ENCODE results near the gene CHD3. TPM values are rescaled to one million over a fixed set of nuclear protein-coding genes. Genes with fewer than 3 reads are reported as not detected.

The CHD3 gene
- total RNA-seq, 2 donors from 2014 or later, result 80.6 to 171 TPM

- Histone ChIP-seq H3K4me3 (no peak overlapping the region), H3K27me3 (replicated peaks; ENCODE audit: insufficient read depth) (no peaks in the 10 kb centered on the region), H3K4me1 (ENCODE audit: control insufficient read depth in 1 of 2, low read depth in 2 of 2) (no peaks in the 10 kb centered on the region), H3K27ac (no peak overlapping the region), H3K9me3 (no peaks in the 10 kb centered on the region), H3K36me3 (peaks cover 65% of the 10 kb centered on the region)
- no peak for TF ChIP-seq CTCF (IDR thresholded peaks at IDR 0.05)
- DNase-seq (ENCODE audit: low spot score), result no peak
- no peak for ATAC-seq (ENCODE audit: insufficient number of reproducible peaks, low FRiP score, low read depth)
Observed at GRCh38 chr17:7897090-7897489, 8.5 kb downstream of the CHD3 start.

- Histone ChIP-seq H3K4me1 (ENCODE audit: control insufficient read depth in 1 of 2, low read depth in 2 of 2) (no peaks in the 10 kb centered on the region), H3K27ac (no peak overlapping the region), H3K4me3 (no peak overlapping the region), H3K36me3 (peaks cover 70% of the 10 kb centered on the region), H3K9me3 (no peaks in the 10 kb centered on the region), H3K27me3 (replicated peaks; ENCODE audit: insufficient read depth) (no peaks in the 10 kb centered on the region)
- DNase-seq (ENCODE audit: low spot score) (no peak), ATAC-seq (ENCODE audit: insufficient number of reproducible peaks, low FRiP score, low read depth) (no peak)
- TF ChIP-seq CTCF (IDR thresholded peaks at IDR 0.05), result no peak
Observed at GRCh38 chr17:7897773-7898172, 9.2 kb downstream of the CHD3 start.

DNA sequence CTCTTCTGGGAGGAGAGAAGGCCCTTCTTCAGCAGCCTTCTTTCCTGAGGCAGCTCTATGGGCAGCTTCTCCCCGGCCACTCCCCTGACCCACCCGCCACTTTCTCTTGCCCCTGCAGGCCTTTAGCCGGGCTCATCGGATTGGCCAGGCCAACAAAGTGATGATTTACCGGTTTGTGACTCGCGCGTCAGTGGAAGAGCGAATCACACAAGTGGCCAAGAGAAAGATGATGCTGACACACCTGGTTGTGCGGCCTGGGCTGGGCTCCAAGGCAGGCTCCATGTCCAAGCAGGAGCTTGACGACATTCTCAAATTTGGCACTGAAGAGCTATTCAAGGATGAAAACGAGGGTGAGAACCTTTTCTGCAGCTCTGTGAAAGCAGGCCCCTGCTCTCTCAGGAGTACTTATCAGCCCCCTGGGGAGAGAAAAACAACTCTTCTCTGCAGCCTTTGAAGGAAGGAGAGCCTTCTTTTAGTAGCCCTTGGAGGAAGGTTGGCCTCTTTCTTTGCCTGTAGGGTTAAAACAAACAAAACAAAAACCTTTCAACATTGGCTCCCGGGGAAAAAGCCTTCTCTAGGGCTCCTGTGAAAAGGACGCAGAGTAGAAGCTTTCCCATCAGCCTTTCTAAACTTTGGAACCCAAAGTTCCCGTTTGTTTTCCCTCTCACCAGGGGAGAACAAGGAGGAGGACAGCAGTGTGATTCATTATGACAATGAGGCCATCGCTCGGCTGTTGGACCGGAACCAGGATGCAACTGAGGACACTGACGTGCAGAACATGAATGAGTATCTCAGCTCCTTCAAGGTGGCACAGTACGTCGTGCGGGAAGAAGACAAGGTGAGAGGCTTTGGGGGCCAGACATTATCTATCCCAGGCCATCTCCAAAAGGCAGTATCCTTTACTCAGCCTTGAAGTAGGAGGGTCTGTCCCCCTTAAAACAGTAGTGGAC is 14.8 kb downstream of the CHD3 start:
- H3K9me3 ChIP-seq, result no peaks in the 10 kb centered on the region
- H3K36me3 ChIP-seq, result peaks cover 86% of the 10 kb centered on the region
- no peak for ATAC-seq (ENCODE audit: insufficient number of reproducible peaks, low FRiP score, low read depth)
- no peak for TF ChIP-seq CTCF (IDR thresholded peaks at IDR 0.05)
- H3K27ac ChIP-seq, result no peak overlapping the region
- no peak for DNase-seq (ENCODE audit: low spot score)
- no peaks in the 10 kb centered on the region for H3K4me1 ChIP-seq (ENCODE audit: control insufficient read depth in 1 of 2, low read depth in 2 of 2)
- no peaks in the 10 kb centered on the region for H3K27me3 ChIP-seq (replicated peaks; ENCODE audit: insufficient read depth)
- H3K4me3 ChIP-seq, result no peak overlapping the region

DNA sequence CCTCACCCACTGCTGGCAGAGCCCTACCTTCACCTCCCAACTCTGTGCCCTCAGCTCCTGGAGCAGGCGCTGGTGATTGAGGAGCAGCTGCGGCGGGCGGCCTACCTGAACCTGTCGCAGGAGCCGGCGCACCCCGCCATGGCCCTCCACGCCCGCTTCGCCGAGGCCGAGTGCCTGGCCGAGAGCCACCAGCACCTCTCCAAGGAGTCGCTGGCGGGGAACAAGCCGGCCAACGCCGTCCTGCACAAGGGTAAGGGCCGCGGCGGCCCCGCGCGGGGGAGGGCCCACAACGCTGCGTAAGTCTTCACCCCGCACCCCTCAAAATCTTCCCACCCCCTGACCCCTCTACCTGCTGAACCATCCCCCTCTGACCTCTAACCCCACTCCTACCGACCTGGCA is 20.5 kb downstream of the CHD3 start:
- Histone ChIP-seq H3K27ac (no peak overlapping the region), H3K4me1 (ENCODE audit: control insufficient read depth in 1 of 2, low read depth in 2 of 2) (no peaks in the 10 kb centered on the region), H3K9me3 (no peaks in the 10 kb centered on the region), H3K4me3 (no peak overlapping the region), H3K27me3 (replicated peaks; ENCODE audit: insufficient read depth) (no peaks in the 10 kb centered on the region), H3K36me3 (peaks cover 61% of the 10 kb centered on the region)
- TF ChIP-seq CTCF (IDR thresholded peaks at IDR 0.05), result no peak
- no peak for ATAC-seq (ENCODE audit: insufficient number of reproducible peaks, low FRiP score, low read depth)
- no peak for DNase-seq (ENCODE audit: low spot score)

GRCh38 chr17:7910281-7910680 is 21.7 kb downstream of the CHD3 start:
- H3K36me3 ChIP-seq, result peaks cover 49% of the 10 kb centered on the region
- TF ChIP-seq CTCF (IDR thresholded peaks at IDR 0.05), result no peak
- no peaks in the 10 kb centered on the region for H3K27me3 ChIP-seq (replicated peaks; ENCODE audit: insufficient read depth)

More at GRCh38 chr17:7910281-7910680, 21.7 kb downstream of the CHD3 start:
- no peak for ATAC-seq (ENCODE audit: insufficient number of reproducible peaks, low FRiP score, low read depth)
- DNase-seq (ENCODE audit: low spot score), result no peak
- Histone ChIP-seq H3K9me3 (no peaks in the 10 kb centered on the region), H3K27ac (no peak overlapping the region), H3K4me1 (ENCODE audit: control insufficient read depth in 1 of 2, low read depth in 2 of 2) (peaks cover 0 to 6% of the 10 kb centered on the region in 2 donors), H3K4me3 (no peak overlapping the region)
